ENCODE data around the gene ARSB. TPM values are rescaled to one million over a fixed set of nuclear protein-coding genes. Genes with fewer than 3 reads are reported as not detected.

ARSB gene
- total RNA-seq, 1 experiment from 2014 or later = 11.4 TPM

GRCh38 chr5:78903861-78904260 is 81.2 kb downstream of the ARSB start:
- Histone ChIP-seq H4K8ac (replicated peaks; ENCODE audit: insufficient read length, low read depth, low read length) (no peak overlapping the region), H2AK5ac (ENCODE audit: insufficient read length, low read length) (no peak overlapping the region), H3K23ac (ENCODE audit: insufficient read length, low read depth, low read length) (no peak overlapping the region), H3K23me2 (ENCODE audit: insufficient read length, low read depth, low read length, poor library complexity, severe bottlenecking) (no peaks in the 10 kb centered on the region), H3K9ac (ENCODE audit: extremely low read depth, insufficient read length, low read length) (no peak overlapping the region), H2BK12ac (ENCODE audit: insufficient read length, low read depth, low read length) (no peak overlapping the region), H2BK120ac (ENCODE audit: low read depth, low read length, poor library complexity, severe bottlenecking) (no peak overlapping the region), H2AFZ (ENCODE audit: low read length) (no peak overlapping the region), H3K18ac (ENCODE audit: insufficient read length, low read depth, low read length) (no peak overlapping the region), H2BK5ac (ENCODE audit: insufficient read length, low read length) (no peak overlapping the region), H2BK20ac (ENCODE audit: low read depth, low read length, poor library complexity, severe bottlenecking) (no peak overlapping the region), H3K27me3 (ENCODE audit: insufficient read depth, low read length) (no peaks in the 10 kb centered on the region), H3K56ac (ENCODE audit: insufficient read length, low read depth, low read length) (no peak overlapping the region), H3K79me2 (ENCODE audit: insufficient read depth, low read length) (no peaks in the 10 kb centered on the region), H3K9me3 (ENCODE audit: control insufficient read depth, low read depth, low read length) (no peaks in the 10 kb centered on the region), H4K20me1 (ENCODE audit: control insufficient read depth, insufficient read depth, insufficient read length) (no peaks in the 10 kb centered on the region), H3K14ac (ENCODE audit: insufficient read depth, low read length) (no peak overlapping the region), H3K27ac (ENCODE audit: insufficient read length, low read depth, low read length) (no peak overlapping the region), H4K5ac (ENCODE audit: insufficient read length, low read depth, low read length) (no peak overlapping the region), H3K4me2 (ENCODE audit: insufficient read depth, insufficient read length, low read length) (no peak overlapping the region), H2BK15ac (ENCODE audit: low read depth, low read length) (no peak overlapping the region), H3K4me1 (ENCODE audit: insufficient read depth, low read length) (peaks cover 5% of the 10 kb centered on the region; the same call in 1 of the 2 replicates), H3T11ph (ENCODE audit: low read length) (no peak overlapping the region), H4K91ac (ENCODE audit: insufficient read length, low read depth, low read length) (no peak overlapping the region), H3K4ac (ENCODE audit: low read depth, low read length) (no peak overlapping the region), H3K79me1 (ENCODE audit: insufficient read depth, low read depth, low read length, poor library complexity, severe bottlenecking) (no peaks in the 10 kb centered on the region)
- Mint-ChIP-seq H3K27me3 (ENCODE audit: low read depth) (no peaks in the 10 kb centered on the region), H3K4me3 (no peak overlapping the region), H3K4me1 (peaks cover 27 to 28% of the 10 kb centered on the region in 2 experiments), H3K27ac (no peak overlapping the region), H3K9me3 (no peaks in the 10 kb centered on the region), H3K36me3 (ENCODE audit: insufficient read depth in 1 of 3, low read depth in 3 of 3) (no peaks in the 10 kb centered on the region)
- WGBS (ENCODE audit: extremely low coverage, insufficient read length, low lambda C conversion rate) = no CpG with 5 or more reads among the region's 1 CpG
- no peak for DNase-seq
- TF ChIP-seq, protein P1, sequence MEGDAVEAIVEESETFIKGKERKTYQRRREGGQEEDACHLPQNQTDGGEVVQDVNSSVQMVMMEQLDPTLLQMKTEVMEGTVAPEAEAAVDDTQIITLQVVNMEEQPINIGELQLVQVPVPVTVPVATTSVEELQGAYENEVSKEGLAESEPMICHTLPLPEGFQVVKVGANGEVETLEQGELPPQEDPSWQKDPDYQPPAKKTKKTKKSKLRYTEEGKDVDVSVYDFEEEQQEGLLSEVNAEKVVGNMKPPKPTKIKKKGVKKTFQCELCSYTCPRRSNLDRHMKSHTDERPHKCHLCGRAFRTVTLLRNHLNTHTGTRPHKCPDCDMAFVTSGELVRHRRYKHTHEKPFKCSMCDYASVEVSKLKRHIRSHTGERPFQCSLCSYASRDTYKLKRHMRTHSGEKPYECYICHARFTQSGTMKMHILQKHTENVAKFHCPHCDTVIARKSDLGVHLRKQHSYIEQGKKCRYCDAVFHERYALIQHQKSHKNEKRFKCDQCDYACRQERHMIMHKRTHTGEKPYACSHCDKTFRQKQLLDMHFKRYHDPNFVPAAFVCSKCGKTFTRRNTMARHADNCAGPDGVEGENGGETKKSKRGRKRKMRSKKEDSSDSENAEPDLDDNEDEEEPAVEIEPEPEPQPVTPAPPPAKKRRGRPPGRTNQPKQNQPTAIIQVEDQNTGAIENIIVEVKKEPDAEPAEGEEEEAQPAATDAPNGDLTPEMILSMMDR (conservative IDR thresholded peaks at IDR 0.05) = no peak

Data from H9 (cell line).